GM19239 (cell line): ENCODE measurements around the gene KLF3.
A peak's percentile ranks its signal among the peaks of the same experiment; 100 is the strongest.

Source experiments
- DNase-seq: peaks from one replicate; pipeline ENCODE4 v3.0.0; 2011; ENCODE audit warnings: low spot score; ENCODE audit not compliant: insufficient read length
- FAIRE-seq: peaks from 2 replicates; lab custom pipeline; 2011; peaks lifted over from hg19 to GRCh38; lab: Jason Lieb, UNC

Gene KLF3

GRCh38 chr4:38730830-38731646 is 67.0 kb downstream of the KLF3 start:
- DNase-seq: peak; percentile 44
- FAIRE-seq: peak; percentile 94

- DNase-seq: no peak
Measured at GRCh38 chr4:38733663-38734062, 69.7 kb downstream of the KLF3 start.

GRCh38 chr4:38734446-38734845 is 70.4 kb downstream of the KLF3 start:
- DNase-seq (no peak), FAIRE-seq (no peak)

More at GRCh38 chr4:38733663-38734062, 69.7 kb downstream of the KLF3 start:
- FAIRE-seq: no peak

- DNase-seq: no peak
- no peak for FAIRE-seq
Measured at GRCh38 chr4:38734911-38735310, 70.9 kb downstream of the KLF3 start.

GRCh38 chr4:38735870-38736269 is 71.9 kb downstream of the KLF3 start:
- DNase-seq (no peak), FAIRE-seq (no peak)

GRCh38 chr4:38738940-38739803 is 75.2 kb downstream of the KLF3 start:
- DNase-seq (no peak), FAIRE-seq (no peak)

GRCh38 chr4:38740303-38740702 is 76.3 kb downstream of the KLF3 start:
- DNase-seq: no peak
- no peak for FAIRE-seq

GRCh38 chr4:38743866-38744265 is 79.9 kb downstream of the KLF3 start:
- DNase-seq (no peak), FAIRE-seq (peak; percentile 4)

- FAIRE-seq (no peak), DNase-seq (no peak)
Measured at GRCh38 chr4:38745881-38746280, 81.9 kb downstream of the KLF3 start.

GRCh38 chr4:38747629-38748028 is 83.6 kb downstream of the KLF3 start:
- DNase-seq (no peak), FAIRE-seq (no peak)

GRCh38 chr4:38749336-38749735 is 85.3 kb downstream of the KLF3 start:
- DNase-seq (no peak), FAIRE-seq (no peak)
